K562 (cell line): ENCODE measurements around the gene KLHL35. TPM values are rescaled to one million over a fixed set of nuclear protein-coding genes. Genes with fewer than 3 reads are reported as not detected.

Experiments
- CEBPG ChIP-seq, 3 experiments: fragments of 200-800 bp in 1 of 3; sonication (Bioruptor generic) in 1 of 3; sonication (generic) in 1 of 3; formaldehyde crosslinking in 1 of 3; IDR thresholded peaks in 2 of 3; conservative IDR thresholded peaks in 1 of 3; 2 replicates each; pipeline versions ENCODE4 v1.6.1 to v1.8.0; 2016 to 2022; ENCODE audit warnings: missing compliant biosample characterization in 2 of 3, missing genetic modification characterization in 2 of 3, mild to moderate bottlenecking in 1 of 3, missing genetic modification reagents in 1 of 3
- CTCF ChIP-seq, 3 experiments: IDR thresholded peaks in 2 of 3; conservative IDR thresholded peaks in 1 of 3; 2 replicates each; pipeline ENCODE4 v1.5.1; 2011 to 2012; ENCODE audit warnings: low read length in 3 of 3, mild to moderate bottlenecking in 3 of 3, control low read depth in 2 of 3, improper control_type of control experiment in 1 of 3, inconsistent platforms in 1 of 3, low read depth in 1 of 3, mixed read lengths in 1 of 3, moderate library complexity in 1 of 3; ENCODE audit not compliant: insufficient read depth in 2 of 3
- CXXC5 ChIP-seq: fragments of 250-450 bp; sonication (Bioruptor Pico); IDR thresholded peaks from 2 replicates; pipeline ENCODE4 v1.8.0; 2022; ENCODE audit warnings: inconsistent platforms, mild to moderate bottlenecking, moderate library complexity
- DDX20 ChIP-seq: fragments of 450-650 bp; IDR thresholded peaks from 2 replicates; pipeline ENCODE4 v1.6.1; 2016; ENCODE audit warnings: missing genetic modification characterization, low read depth, mild to moderate bottlenecking, missing compliant biosample characterization, moderate library complexity
- KLF6 ChIP-seq: fragments of 250-450 bp; sonication (Bioruptor Pico); IDR thresholded peaks from 2 replicates; pipeline ENCODE4 v1.4.0; 2020; ENCODE audit warnings: mild to moderate bottlenecking, moderate library complexity, borderline replicate concordance
- MYC ChIP-seq, 2 experiments: fragments of 250-450 bp in 1 of 2; sonication (Bioruptor Pico) in 1 of 2; IDR thresholded peaks; 2 replicates each; pipeline versions ENCODE4 v1.5.1 to v1.6.1; 2012 to 2021; ENCODE audit warnings: low read depth in 2 of 2, borderline replicate concordance in 1 of 2, improper control_type of control experiment in 1 of 2, low read length in 1 of 2, mild to moderate bottlenecking in 1 of 2, moderate library complexity in 1 of 2
- NCOA2 ChIP-seq, 2 experiments: fragments of 450-650 bp; IDR thresholded peaks; 2 replicates each; pipeline ENCODE4 v1.6.1; 2018; ENCODE audit warnings: mild to moderate bottlenecking in 2 of 2, moderate library complexity in 1 of 2; ENCODE audit not compliant: partially characterized antibody in 2 of 2
- POLR3A ChIP-seq: IDR thresholded peaks from 2 replicates; pipeline ENCODE4 v1.6.1; 2011; ENCODE audit warnings: borderline replicate concordance, mild to moderate bottlenecking, moderate library complexity; ENCODE audit not compliant: insufficient read length, insufficient read depth; ENCODE audit errors: extremely low read depth
- RAD21 ChIP-seq, 2 experiments: fragments of 250-450 bp in 1 of 2; fragments of 450-650 bp in 1 of 2; sonication (Bioruptor Pico) in 1 of 2; formaldehyde crosslinking in 1 of 2; IDR thresholded peaks in 1 of 2; conservative IDR thresholded peaks in 1 of 2; 2 replicates each; pipeline versions ENCODE4 v1.4.0 to v1.8.0; 2020 to 2022; ENCODE audit warnings: mild to moderate bottlenecking in 2 of 2, moderate library complexity in 1 of 2
- RUNX1 ChIP-seq: sonication (generic); IDR thresholded peaks from 2 replicates; pipeline ENCODE4 v1.6.1; 2016; ENCODE audit warnings: antibody characterized with exemption, low read depth
- STAT5B ChIP-seq: fragments of 250-450 bp; sonication (Bioruptor Pico); IDR thresholded peaks from 2 replicates; pipeline ENCODE4 v1.8.0; 2021; ENCODE audit warnings: mild to moderate bottlenecking, inconsistent platforms
- TEAD4 ChIP-seq, 2 experiments: sonication (generic) in 1 of 2; formaldehyde crosslinking in 1 of 2; IDR thresholded peaks; 2 replicates each; pipeline versions ENCODE4 v1.6.1 to v1.8.0; 2012 to 2022; ENCODE audit warnings: borderline replicate concordance in 1 of 2, inconsistent platforms in 1 of 2, low read length in 1 of 2, mild to moderate bottlenecking in 1 of 2, missing genetic modification reagents in 1 of 2
- TSHZ1 ChIP-seq: fragments of 250-450 bp; sonication (Bioruptor Pico); IDR thresholded peaks from 2 replicates; pipeline ENCODE4 v1.4.0; 2020; ENCODE audit warnings: mild to moderate bottlenecking, moderate library complexity
- VEZF1 ChIP-seq: fragments of 200-800 bp; sonication (Bioruptor generic); IDR thresholded peaks from 2 replicates; pipeline ENCODE4 v1.6.1; 2017; ENCODE audit warnings: missing genetic modification characterization, missing compliant biosample characterization
- ZNF785 ChIP-seq: fragments of 250-450 bp; sonication (Bioruptor Pico); IDR thresholded peaks from 2 replicates; pipeline ENCODE4 v1.4.0; 2020; ENCODE audit warnings: mild to moderate bottlenecking
- polyA plus RNA-seq, 8 experiments: library from polyadenylated mRNA; depleted of rRNA in 4 of 8; stranded (reverse) in 5 of 8; unstranded in 3 of 8; fragments of >200 nt; fragmentation: Nextera tagmentation in 2 of 8; fragmentation: Illumina TruSeq in 1 of 8; extraction: Ambion mirVana in 2 of 8; extraction: Trizol in 1 of 8; gene quantifications; 2 replicates each; pipeline versions ENCODE4 v1.2.1 to v1.2.3, GENCODE V29; 2011 to 2014; ENCODE audit warnings: inconsistent platforms in 1 of 8, missing spikeins in 1 of 8
- total RNA-seq, 7 experiments: library from RNA; depleted of rRNA in 6 of 7; stranded (reverse); fragments of >200 nt in 6 of 7; fragmentation: Illumina TruSeq in 2 of 7; extraction: Trizol in 2 of 7; gene quantifications; 2 replicates each; pipeline versions ENCODE4 v1.2.1 to v1.2.3, GENCODE V29; 2011 to 2021; ENCODE audit warnings: low replicate concordance in 1 of 7
- TF ChIP-seq, protein P1 (sequence below): fragments of 250-450 bp; sonication (Bioruptor Pico); IDR thresholded peaks from 2 replicates; pipeline ENCODE4 v1.8.0; 2021; ENCODE audit warnings: borderline replicate concordance, mild to moderate bottlenecking, moderate library complexity; ENCODE audit not compliant: poor library complexity, severe bottlenecking

KLHL35 gene
- total and polyA plus RNA-seq, 9 of the 15 experiments (the other 6 are each of a cell fraction or from before 2014, with no cell fraction given), result not detected

- TF ChIP-seq CEBPG (CRISPR knock-in tag; IDR thresholded peaks at IDR 0.05) (no peak), CEBPG (tag; conservative IDR thresholded peaks at IDR 0.05 in 1 of 2, IDR thresholded peaks at IDR 0.05 in 1 of 2) (no peak), RUNX1 (no peak), KLF6 (no peak), DDX20 (tag) (no peak), STAT5B (CRISPR knock-in tag) (no peak), TSHZ1 (CRISPR knock-in tag) (no peak), NCOA2 (IDR thresholded peaks at IDR 0.05; ENCODE audit: partially characterized antibody in 2 of 2) (no peak), MYC (IDR thresholded peaks at IDR 0.05; ENCODE audit: low read depth, low read length) (peak; percentile 55), MYC (CRISPR knock-in tag; IDR thresholded peaks at IDR 0.05; ENCODE audit: borderline replicate concordance, low read depth) (no peak), ZNF785 (CRISPR knock-in tag) (no peak), VEZF1 (CRISPR knock-in tag) (no peak), POLR3A (no peak), CXXC5 (CRISPR knock-in tag) (peak; percentile 56), CTCF (IDR thresholded peaks at IDR 0.05 in 2 of 3, conservative IDR thresholded peaks at IDR 0.05 in 1 of 3; ENCODE audit: insufficient read depth in 2 of 3, low read depth in 1 of 3, low read length in 3 of 3) (peak; percentile 81 to 94 (median 89)), RAD21 (CRISPR knock-in tag; conservative IDR thresholded peaks at IDR 0.05 in 1 of 2, IDR thresholded peaks at IDR 0.05 in 1 of 2) (peak; percentile 92 to 94), TEAD4 (IDR thresholded peaks at IDR 0.05; ENCODE audit: low read length) (0 out of 2 replicates have a peak, but pooled peaks have one; percentile 16), TEAD4 (CRISPR knock-in tag; IDR thresholded peaks at IDR 0.05; ENCODE audit: borderline replicate concordance) (no peak)
- TF ChIP-seq, protein P1, sequence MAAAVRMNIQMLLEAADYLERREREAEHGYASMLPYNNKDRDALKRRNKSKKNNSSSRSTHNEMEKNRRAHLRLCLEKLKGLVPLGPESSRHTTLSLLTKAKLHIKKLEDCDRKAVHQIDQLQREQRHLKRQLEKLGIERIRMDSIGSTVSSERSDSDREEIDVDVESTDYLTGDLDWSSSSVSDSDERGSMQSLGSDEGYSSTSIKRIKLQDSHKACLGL (CRISPR knock-in tag), result no peak
Measured at GRCh38 chr11:75388386-75389275, 44.4 kb downstream of the KLHL35 start (continued).
